ENCODE measurements around the gene FGD6.
"Not testable (repeated sequence)": the region's sequence is repeated elsewhere in the genome, so short reads cannot be mapped to it uniquely, and the experiment has no call there.

The FGD6 gene

GRCh38 chr12:95173392-95174251, 43.6 kb downstream of the FGD6 start:
- no peak for DNase-seq

DNA sequence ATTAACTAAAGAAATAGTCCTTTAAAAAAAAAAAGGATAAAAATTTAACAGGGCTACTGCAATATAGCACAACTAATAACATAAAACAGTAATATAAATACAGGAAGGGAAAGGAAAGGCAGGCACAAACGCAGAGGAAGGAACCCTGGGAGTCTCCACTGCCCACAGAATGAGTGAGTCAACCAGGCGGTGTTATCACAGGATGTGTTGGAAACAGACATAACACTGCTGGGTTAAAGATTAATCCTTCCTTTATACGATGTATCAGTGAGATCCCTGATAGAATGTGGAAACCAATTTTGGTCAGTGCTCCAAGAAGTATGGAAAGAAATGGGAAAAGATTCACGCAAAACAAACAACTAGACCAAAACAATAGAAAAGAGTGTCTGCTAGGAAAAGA, 47.9 kb downstream of the FGD6 start:
- DNase-seq = peak; percentile 95

DNA sequence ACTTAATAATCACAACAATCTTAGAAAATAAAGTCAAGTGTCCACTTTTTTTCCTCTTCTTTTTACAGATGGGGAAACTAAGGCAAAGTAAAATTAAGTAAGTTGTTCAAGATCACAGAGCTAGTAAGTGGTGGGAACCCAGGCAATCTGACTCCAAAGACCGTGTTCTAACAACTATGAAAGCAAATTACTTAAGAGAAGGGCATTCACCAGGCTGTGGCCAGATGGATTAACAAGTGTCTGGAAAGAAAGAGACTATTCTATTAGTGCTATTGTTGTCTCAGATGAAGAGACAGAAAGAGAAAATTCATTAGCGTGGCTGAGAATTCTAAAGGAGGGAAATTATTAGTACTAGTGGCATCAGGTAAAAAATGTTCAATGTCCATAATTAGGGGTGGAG, 48.5 kb downstream of the FGD6 start:
- no peak for DNase-seq

DNA sequence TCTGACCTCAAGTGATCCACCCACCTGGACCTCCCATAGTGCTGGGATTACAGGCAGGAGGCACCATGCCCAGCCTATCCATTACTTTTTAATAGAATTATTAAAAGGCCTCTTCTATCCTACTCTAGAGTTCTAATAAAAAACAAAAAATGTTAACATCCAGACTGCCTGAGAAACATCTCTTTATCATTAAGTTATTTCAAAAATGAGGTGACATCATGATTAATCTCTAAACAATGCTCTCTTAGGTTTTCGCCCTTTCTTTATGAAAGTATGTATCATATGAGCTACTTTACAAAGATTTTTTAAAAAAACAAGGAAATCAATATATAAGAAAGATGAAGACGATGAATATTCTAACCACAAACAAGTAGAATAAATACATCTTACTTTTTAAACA, 52.6 kb downstream of the FGD6 start:
- no peak for DNase-seq

- DNase-seq = no peak
These were observed 58.3 kb downstream of the FGD6 start for GRCh38 chr12:95158919-95159318.

DNA sequence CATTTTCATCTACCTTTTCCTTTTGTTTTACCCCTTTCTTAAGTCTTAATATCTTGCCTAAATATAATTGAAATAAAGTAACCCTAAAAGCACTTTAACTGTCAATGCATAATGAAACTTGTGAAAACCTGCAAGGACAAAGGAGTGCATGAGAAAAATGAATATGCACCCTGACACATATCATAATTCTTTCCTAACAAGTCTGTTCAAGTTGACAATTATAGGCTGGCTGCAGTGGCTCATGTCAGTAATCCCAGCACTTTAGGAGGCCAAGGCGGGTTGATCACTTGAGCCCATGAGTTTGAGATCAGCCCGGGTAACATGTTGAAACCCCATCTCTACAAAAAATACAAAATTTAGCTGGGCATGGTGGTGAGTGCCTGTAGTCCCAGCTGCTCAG, 65.4 kb downstream of the FGD6 start:
- DNase-seq = no peak

DNA sequence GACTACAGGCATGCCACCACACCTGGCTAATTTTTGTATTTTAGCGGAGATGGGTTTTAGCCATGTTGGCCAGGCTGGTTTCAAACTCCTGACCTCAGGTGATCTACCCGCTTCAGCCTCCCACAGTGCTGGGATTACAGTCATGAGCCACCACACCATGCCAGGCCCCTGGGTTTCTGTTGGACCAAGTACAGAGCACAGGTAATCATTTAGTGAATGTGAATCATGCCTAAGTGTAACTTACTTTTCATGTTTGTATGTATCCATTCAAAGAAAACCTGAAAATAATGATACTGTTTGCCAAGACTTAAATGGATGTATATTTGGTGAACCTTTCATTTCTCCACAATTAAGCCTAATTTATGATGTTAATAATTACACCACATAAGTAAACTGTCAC, 65.9 kb downstream of the FGD6 start:
- no peak for DNase-seq

DNA sequence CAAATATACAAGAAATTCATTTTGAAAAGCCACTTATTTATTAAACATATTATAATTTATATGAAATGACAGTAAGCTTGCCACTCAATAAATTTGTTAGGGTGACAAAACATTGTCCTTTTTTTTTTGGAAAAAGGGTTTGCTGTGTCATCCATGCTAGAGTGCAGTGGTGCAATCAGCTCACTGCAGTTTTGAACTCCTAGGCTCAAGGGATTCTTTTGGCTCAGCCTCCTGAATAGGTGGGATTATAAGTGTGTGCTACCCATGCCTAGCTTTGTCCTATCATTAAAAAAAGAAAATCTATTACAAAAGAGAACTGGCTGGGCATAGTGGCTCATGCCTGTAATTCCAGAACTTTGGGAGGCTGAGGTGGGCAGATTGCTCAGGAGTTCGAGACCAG, 66.8 kb downstream of the FGD6 start:
- DNase-seq = no peak

- DNase-seq = no peak
These were observed 69.4 kb downstream of the FGD6 start for GRCh38 chr12:95147866-95148265.

DNA sequence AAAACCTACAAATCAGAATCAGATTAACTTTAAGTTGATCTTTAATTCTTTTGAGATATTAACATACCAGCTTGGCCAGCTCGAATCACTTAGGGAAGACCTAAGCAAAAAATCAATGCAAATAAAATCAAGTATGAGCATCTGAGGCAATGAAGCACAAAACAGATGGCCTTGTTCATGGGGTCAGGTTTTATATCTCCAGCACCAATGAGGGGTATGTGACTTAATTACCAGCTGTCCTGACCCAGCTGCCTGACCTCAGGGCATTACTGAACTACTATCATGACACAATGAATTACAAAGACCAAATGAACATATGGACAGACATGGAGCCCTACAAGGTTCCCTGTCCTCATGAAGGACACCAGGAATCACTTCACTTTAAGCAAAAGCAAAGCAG, 70.5 kb downstream of the FGD6 start:
- DNase-seq = no peak

DNA sequence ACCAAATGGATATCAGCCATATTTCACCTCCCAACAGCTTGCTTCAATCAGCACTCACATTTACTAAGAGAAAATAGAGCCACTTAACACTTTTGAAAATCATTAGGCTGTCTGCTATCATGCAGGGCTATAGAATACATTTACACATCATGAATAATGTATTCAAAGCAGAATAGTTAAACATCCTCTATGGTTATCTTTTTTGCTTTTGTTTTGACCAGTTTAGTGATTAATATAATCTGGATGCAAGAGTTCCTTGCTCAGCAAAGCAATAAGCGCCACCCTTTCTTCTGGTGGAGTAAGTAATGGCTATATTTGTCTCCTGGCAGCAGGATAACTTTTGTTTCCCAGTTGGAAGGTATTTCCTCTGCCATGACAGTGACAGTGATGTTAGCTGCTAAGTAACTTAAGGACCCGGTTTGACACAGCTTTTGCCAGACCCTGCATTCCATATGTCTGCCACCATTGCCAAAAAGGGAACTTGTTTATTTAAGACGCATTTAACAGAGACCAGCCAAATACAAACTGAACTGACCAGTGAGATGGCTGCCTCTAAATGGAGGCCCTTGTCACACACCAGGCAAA, 73.6 kb downstream of the FGD6 start:
- DNase-seq = no peak

DNA sequence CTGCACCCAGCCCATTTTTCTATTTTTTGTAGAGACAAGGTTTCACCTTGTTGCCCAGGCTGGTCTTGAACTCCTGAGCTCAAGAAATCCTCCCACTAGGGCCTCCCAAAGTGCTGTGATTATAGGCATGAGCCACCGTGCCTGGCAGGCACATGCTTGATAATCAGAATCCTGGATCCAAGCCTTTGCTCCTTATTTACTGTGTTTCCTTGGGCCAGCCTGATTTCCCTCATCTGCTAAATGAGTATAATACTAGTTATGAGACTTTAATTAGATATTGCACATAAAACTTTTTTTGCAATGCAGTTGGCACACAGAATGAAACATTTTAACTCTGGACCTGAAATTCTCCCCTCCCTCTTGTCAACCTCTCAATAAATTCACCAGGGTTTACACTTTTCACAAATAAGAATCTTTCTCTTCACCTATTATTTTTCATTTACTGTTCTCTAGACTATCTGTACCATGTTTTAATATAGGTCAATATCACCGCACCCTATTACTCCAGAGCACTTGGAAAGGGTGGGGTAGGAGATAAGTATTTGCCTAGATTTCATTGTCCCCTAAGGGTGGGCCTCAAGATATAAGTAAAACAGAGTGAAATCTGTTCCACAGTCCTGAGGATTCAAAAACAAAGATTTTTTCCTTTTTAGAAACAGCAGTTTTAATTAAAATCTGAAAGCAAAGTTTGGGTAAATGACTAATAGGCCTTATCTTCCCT, 74.7 kb downstream of the FGD6 start:
- DNase-seq = no peak

GRCh38 chr12:95141310-95141709, 76.0 kb downstream of the FGD6 start:
- no peak for DNase-seq

DNA sequence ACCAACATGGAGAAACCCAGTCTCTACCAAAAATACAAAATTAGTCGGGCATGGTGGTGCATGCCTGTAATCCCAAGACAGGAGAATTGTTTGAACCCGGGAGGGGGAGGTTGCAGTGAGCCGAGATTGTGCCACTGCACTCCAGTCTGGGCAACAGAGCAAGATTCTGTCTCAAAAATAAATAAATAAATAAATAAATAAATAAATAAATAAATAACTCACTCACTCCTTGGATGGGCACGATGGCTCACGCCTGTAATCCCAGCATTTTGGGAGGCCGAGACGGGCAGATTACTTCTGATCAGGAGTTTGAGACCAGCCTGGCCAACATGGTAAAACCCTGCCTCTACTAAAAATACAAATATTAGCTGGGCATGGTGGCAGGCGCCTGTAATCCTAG, 79.2 kb downstream of the FGD6 start:
- DNase-seq = not testable (repeated sequence)

- no peak for DNase-seq
These were observed 80.7 kb downstream of the FGD6 start for GRCh38 chr12:95136598-95136997.

- DNase-seq = no peak
These were observed 83.2 kb downstream of the FGD6 start for GRCh38 chr12:95134085-95134484.

DNA sequence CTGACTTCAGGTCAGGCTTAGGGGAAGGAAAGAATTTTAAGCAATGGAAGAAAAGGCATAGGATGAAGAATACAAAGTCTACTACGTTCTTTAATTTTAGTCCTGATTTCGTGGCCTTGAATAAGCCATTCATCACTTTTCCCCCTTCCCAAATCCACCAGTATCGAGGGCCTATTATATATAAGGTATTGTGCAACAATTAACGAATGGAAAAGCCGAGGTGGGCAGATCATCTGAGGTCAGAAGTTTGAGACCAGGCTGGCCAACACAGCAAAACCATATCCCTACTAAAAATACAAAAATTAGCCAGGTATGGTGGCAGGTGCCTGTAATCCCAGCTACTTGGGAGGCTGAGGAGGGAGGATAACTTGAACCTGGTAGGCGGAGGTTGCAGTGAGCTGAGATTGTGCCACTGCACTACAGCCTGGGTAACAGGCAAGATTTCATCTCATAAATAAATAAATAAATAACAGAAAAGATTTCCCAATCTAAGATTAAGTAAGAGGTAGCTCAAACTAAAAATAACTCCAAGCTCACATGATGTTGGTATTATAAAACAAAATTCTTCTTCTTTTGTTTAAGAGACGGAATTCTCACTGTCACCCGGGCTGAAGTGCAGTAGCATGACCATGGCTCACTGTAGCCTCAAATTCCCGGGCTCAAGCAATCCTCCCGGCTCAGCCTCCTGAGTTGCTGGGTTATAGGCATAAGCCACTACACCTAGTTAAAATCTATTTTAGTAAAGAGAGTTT, 85.5 kb downstream of the FGD6 start:
- no peak for DNase-seq

- DNase-seq = no peak
These were observed 87.2 kb downstream of the FGD6 start for GRCh38 chr12:95130096-95130495.

- DNase-seq = no peak
These were observed 88.2 kb downstream of the FGD6 start for GRCh38 chr12:95129115-95129514.

- DNase-seq = no peak
These were observed 90.5 kb downstream of the FGD6 start for GRCh38 chr12:95126736-95127135.

- DNase-seq = no peak
These were observed 91.2 kb downstream of the FGD6 start for GRCh38 chr12:95126076-95126475.

- DNase-seq = no peak
These were observed 93.2 kb downstream of the FGD6 start for GRCh38 chr12:95124106-95124505.

- DNase-seq = peak; percentile 23
These were observed 98.5 kb downstream of the FGD6 start for GRCh38 chr12:95118788-95119179.
